Measurements from ENCODE around the gene ABHD16B.
"Not testable (repeated sequence)": the region's sequence is repeated elsewhere in the genome, so short reads cannot be mapped to it uniquely, and the experiment has no call there.

Gene ABHD16B

DNA sequence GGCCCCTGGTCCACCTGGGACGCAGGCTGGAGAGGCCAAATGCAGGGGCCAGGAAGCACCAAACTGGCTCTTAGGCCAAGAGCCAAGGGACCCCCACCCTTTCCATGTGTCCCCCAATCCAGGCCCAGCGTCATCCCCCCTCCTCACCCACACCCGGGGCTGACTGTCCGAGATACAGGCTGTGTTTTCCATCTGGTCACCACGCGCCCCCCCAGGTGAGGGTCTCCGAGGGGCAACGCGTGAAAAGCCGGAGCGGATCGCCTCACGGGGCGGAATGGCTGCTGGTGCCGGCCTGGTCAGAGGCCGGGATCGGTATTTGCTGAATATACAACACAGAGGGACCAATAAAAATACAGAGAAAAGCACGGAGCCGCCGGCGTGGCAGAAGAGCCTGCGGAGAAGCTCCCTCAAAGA, 5.2 kb upstream of the ABHD16B start:
- DNase-seq, result no peak

DNA sequence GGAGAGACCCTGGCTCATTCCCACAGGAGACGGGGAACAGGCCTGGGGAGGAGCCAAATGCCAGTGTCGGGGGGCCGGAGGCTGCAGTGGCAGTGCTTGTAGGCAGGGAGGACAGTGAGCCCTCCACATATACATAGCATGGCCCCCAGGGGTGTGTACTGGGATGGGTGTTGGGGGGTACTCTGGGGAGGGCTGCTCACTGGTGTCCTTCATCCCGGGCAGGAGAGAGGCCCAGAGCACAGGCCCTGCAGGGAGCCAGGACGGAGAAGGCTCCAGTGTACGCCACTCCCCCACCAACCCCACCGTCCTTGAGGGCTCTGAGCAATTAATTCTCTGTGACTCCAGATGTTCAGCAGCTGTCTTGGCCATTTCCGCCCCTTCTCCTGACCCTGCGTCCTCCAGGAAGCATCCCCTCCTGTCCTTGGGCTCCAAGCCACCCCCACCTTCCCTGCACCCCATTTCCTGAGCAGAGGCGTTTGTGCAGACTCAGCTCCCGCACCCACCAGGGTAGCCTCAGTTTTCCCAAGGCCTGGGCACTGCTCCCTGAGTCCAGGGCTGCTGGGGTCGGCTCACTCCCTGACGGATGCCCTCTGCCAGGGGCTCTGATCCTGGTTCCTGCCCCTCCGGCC, 3.4 kb upstream of the ABHD16B start:
- no peak for DNase-seq

DNA sequence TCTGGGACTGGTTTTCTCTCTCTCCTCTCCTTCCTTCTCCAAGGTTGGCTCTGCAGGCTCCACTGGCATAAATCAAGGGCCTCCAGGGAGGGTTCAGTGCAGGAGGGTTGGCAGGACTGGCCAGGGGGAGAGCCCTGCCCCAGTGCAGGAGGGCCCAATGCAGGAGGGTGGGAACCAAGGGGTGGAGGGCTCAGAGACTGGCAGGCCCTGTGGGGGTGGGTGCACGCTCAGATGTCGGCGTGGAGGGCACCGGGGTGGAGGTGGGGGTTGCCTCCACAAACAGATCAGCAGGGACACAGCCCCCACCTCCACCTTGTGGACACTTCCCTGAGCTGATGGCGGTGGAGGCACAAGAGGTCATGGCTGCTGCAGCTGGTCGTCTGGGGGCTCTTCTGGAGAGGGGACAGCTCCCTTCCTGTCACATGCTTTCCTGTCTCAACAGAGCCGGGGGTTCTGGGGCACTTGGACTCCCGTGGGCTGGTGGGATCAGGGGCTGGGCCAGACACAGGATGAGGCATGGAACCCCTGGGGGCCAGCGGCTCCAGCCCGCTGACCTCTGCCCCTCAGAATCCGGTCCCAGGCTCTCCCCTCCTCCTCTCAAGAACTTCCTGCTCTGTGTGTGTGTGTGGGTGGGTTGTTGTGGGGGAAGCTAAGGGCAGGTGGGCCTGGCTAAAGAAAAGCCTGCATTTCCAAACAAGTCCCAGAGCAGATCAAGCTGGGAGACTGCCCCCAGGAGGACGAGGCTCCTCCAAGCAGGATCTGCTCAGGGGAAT, 2.7 kb upstream of the ABHD16B start:
- no peak for DNase-seq

DNA sequence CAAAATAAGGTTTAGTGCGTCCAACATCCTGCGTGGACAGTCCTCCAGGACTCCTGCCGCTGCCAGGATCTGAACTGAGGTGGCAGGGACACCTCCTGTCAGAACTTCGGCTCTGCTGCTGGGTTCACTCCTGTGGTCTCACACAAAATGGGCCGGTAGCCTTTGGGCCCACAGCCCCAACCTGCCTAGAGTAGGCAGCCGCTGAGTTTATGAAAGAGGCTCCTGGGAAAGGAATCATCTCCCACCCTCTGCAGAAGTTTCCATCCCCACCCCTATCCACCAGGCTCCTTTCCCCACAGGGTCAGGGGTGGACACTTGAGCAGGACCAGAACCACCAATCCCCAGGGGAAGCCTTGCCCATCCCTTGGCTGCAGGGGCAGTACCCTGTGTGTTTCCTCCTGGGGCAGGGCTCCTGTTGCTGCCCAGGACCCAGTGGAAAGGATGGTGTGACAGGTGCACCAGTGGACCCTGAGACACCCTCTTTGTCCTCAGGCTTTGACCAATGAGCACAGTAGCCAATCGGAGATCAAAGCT, 2.1 kb upstream of the ABHD16B start:
- DNase-seq, result no peak

DNA sequence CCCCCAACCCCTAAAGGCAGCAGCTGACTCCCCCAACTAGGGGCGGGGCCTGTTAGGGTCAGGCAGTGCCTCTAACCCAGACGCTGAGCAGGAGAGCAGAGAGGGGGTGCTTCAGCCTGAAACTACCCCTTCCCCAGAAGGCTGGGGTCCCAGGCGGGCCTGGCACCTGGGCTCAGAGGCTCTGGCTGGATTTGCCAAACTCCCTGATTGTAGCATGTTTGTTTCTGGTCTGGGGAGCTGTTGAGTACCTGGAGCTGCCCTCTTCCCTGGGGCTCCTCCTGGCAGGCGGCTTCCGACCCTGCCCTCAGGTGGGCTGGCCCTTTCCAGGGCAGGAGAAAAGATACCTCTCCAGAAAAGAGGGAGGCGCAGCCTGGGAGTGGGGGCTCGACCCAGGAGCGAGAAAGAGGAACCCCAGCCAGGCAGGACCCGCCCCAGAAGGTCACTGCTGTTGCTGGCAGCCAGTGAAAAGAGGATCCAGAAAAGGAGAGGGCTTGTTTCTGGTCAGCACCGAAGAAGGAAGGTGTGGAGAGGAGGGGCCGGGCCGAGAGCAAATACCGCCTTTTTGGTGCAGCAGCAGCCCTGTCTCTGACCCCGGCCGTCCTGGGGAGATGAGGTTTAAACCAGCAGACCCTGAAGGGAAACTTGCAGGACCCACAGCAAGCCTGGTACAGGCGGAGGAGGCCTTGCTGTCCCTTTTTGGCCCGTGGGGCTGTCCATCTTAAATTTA, 810 bp upstream of the ABHD16B start:
- no peak for DNase-seq

DNA sequence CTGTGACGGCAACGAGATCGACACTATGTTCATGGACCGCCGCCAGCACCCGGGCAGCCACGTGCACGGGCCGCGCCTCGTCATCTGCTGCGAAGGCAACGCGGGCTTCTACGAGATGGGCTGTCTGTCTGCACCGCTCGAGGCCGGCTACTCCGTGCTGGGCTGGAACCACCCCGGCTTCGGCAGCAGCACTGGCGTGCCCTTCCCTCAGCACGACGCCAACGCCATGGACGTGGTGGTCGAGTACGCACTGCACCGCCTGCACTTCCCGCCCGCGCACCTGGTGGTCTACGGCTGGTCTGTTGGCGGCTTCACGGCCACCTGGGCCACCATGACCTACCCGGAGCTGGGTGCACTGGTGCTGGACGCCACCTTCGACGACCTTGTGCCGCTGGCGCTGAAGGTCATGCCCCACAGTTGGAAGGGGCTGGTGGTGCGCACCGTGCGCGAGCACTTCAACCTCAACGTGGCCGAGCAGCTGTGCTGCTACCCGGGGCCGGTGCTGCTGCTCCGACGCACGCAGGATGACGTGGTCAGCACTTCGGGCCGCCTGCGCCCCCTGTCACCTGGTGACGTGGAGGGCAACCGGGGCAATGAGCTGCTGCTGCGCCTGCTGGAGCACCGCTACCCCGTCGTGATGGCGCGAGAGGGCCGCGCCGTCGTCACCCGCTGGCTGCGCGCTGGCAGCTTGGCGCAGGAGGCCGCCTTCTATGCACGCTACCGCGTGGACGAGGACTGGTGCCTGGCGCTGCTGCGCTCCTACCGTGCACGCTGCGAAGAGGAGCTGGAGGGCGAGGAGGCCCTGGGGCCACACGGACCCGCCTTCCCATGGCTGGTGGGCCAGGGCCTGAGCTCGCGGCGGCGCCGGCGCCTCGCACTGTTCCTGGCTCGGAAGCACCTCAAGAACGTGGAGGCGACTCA, 943 bp downstream of the ABHD16B start:
- DNase-seq, result no peak

DNA sequence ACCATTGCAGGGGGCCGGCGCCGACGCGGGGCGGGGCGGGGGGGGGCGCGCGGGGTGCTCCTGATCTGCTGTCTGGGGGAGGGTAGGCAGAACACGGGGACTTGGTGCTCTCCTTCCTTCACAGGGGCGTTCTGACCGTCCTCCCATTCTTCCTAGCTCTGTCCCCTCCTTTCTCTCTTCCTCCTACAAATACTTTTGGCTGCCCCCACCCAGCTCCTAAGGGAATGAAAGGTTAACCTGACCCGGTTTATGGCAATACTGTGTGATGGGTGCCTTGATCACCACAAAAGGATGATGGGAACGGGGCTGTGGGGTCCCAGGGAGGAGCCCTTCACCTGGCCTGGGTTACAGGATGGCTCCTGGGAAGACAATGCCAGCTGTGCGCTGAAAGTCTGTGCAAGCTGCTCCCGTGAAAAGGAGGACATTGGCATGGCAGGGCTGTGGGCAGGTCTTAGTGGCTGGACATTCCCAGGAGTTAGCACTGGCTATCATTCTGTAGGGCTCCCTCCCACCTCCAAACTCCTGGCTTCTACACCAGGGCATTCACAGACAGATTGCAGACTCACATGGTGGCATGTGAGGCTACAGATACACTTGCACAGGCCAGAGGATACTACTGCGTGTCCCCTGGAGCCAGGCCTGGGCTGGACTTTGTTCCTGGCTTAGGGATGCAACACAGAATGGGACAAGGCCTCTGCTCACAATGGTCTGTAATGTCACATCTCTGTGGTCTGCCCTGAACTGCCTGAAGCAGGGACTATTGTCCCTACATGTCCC, 1.9 kb downstream of the ABHD16B start:
- DNase-seq, result no peak

DNA sequence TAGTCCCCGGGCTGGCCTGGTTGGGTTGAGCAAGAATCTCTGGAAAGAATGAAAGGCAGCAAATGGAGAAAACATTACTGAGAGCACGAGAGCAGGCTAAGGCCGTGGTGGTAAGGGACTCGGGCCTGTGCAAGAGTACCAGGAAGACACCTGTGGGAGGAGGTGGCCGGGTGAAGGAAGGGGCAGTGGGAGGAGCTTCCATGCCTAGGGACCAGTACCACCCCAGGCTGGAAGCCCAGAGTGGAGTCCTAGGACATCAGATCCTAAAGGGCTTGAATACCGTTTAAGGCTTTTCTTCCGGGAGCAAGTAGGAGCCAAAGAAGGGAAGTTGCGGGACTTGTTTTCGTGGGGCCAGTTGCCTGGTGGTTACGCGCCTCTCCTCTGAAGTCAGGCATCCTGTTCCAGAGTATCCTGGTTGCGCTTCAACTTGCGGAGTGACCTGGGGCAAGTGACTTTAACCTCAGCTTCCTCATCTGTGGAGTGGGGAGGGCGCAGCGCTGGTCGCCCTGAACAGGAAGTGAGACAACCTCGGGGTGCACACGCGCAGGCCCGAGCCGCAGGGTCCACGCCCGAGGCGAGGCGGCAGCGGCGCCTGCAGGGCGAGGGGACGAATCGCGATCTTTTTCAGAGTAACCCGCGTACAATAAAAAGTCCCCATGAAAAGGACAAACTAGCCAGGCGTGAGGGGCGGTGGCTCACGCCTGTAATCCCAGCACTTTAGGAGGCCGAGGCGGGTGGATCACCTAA, 2.7 kb downstream of the ABHD16B start:
- DNase-seq, result peak; percentile 79

DNA sequence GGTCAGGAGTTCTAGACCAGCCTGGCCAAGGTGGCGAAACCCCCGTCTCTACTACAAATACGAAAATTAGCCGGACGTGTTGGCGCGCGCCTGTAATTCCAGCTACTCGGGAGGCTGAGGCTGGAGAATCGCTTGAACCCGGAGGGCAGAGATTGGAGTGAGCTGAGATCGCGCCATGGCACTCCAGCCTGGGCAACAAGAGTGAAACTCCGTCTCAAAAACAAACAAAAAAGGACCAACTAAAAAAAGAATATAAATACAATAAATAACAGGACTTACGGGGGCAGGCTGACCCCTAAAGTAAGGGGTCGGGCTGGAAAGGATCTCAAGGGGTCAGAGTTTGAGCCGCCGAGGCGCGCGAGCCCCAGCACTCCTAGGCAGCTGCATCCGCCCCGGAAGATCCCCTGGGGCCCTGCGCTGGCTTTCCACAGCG, 3.3 kb downstream of the ABHD16B start:
- no peak for DNase-seq

DNA sequence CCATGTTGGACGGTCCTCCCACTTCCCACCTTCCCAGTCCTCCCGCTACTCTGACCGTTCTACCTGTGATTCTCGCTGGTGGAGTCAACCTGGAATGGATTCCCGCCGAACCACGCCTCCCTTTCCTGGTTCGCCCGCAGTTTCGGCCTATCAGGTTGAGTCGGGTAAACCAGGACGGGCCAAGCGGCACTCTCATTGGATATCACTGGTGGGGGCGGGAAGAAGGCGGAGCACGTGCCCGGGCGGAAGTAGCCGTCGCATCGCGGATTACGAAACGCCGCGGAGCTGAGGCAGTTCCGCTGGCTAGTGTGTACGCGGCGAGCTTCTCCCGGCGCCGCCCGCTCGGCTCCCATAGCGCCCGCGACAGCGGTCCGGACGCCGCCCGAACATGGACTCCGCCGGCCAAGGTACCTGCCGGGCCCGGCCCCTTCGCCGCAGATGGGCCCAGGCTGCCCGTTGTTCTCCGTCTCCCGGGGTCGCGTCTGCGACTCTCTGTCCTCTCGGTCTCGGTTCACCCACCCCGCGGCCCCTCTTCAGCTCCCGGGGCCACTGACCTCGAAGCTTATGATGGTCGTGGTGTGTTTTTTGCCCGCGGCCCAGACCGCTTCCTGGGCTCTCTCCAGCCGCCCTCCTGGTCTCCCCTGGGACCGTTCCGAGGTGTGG, 3.8 kb downstream of the ABHD16B start, which contains the start of gene TPD52L2:
TPD52L2 (plus strand) TSS at position 293 of the 663 bp plus-strand sequence; CDS start at position 389, 96 bp downstream.
- DNase-seq, result peak; percentile 99

DNA sequence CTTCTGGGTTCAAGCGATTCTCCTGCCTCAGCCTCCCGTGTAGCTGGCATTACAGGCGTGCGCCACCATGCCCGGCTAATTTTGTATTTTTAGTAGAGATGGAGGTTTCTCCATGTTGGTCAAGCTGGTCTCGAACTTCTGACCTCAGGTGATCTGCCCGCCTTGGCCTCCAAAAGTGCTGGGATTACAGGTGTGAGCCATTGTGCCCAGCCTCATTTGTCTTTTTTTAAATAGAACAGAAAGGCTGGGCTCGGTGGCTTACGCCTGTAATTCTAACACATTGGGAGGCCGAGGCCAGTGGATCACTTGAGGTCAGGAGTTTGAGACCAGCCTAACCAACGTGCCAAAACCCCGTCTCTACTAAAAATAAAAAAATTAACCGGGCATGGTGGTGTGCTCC, 5.7 kb downstream of the ABHD16B start:
- not testable (repeated sequence) for DNase-seq

DNA sequence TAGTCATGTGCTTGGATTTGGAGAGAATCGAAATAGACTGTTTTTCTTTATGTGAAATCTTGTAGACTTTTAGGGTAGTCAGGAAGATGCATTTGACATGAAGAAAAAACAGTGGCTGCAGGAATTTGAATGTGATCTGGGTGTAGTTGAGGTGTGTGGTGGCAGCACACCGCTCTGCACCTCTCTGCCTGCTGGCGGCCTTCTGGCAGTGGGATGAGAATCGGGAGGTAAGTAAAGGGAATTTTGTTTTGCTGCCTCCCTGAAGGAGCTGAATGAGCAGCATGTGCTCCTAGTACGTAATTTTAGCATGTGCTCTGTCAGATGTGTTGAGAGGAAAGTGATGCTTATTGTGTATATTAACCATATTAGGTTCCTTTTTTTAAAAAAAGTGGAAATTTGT, 7.0 kb downstream of the ABHD16B start:
- DNase-seq, result no peak

DNA sequence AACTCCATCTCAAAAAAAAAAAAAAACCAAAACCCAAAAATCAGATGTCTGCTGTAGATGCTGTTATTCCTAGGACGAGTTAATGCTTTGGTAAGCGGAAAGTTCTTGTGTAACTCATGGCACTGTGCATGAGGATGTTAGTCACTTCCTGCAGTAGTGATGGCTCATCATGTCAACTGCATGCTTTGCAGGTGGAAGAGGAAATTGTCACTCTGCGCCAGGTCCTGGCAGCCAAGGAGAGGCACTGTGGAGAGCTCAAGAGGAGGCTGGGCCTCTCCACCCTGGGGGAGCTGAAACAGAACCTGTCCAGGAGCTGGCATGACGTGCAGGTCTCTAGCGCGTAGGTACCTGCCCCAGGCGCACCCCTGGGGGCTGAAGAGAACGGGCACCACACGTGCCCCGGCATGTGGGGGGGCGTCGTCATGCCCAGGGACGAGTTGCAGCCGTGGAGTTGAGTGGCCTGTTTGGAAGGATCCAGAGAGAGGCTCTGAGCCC, 12.2 kb downstream of the ABHD16B start:
- DNase-seq, result peak; percentile 64

DNA sequence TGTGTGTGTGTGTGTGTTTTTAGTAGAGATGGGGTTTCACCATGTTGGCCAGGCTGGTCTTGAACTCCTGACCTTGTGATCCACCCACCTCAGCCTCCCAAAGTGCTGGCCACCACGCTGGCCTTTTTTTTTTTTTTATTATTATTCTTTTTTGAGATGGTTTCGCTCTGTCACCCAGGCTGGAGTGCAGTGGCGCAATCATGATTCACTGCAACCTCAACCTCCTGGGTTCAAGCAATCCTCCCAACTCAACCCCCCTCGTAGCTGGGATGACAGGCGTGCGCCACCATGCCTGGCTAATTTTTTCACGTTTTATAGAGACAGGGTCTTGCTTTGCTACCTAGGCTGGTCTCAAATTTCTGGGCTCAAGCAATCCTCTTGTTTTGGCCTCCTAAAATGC, 12.9 kb downstream of the ABHD16B start:
- DNase-seq, result not testable (repeated sequence)

DNA sequence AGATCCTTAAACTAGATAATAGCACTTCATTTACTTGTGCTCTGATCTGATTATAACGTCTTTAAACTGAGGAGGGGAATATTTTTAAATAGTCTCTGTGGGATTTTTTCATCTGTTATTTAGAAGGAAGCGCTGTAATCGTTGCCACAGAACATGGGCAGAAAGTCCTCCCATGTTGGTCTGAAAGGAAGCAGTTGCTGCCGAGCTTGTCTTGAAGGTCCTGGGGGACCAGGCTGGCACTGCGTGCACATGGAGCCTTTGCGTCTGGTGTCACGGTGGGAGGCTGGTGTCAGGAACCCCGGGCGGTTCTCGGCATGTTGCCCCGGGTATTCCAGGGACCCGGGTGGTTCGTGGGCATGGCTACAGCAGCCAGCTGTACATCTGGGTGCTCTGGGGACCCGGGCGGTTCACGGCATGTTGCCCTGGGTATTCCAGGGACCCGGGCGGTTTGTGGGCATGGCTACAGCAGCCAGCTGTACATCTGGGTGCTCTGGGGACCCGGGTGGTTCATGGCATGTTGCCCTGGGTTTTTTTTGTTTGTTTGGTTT, 15.3 kb downstream of the ABHD16B start:
- no peak for DNase-seq

DNA sequence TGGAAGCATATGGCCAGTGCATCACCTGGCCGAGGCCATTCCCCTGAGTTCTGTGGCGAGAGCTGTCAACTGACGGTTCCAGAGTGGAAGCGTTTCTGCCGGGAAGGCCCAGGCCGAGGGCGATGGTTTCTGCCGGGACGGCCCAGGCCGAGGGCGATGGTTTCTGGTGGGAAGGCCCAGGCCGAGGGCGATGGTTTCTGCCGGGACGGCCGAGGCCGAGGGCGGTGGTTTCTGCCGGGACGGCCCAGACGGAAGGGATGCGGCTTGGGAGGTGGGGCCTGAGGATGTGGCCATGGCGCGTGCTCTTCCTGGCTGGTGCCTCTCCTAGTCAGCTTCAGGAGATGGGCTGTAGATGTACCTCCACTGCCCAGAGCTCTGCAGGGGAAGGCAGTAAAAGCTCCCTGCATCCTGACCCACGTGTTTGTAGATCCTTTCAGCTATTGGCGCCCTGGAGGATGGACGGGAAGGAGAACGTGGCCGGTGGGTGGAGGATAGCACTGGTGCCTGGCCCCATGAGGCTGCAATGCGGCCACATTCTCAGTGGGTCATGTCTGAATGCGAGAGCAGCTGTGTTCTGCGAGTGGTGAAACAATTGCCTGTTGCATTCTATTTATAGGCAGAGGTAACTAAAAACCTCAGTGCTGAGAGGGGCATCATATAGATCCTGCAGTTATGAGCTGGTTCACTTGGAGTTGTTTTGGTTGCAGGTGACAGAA, 16.6 kb downstream of the ABHD16B start:
- no peak for DNase-seq

DNA sequence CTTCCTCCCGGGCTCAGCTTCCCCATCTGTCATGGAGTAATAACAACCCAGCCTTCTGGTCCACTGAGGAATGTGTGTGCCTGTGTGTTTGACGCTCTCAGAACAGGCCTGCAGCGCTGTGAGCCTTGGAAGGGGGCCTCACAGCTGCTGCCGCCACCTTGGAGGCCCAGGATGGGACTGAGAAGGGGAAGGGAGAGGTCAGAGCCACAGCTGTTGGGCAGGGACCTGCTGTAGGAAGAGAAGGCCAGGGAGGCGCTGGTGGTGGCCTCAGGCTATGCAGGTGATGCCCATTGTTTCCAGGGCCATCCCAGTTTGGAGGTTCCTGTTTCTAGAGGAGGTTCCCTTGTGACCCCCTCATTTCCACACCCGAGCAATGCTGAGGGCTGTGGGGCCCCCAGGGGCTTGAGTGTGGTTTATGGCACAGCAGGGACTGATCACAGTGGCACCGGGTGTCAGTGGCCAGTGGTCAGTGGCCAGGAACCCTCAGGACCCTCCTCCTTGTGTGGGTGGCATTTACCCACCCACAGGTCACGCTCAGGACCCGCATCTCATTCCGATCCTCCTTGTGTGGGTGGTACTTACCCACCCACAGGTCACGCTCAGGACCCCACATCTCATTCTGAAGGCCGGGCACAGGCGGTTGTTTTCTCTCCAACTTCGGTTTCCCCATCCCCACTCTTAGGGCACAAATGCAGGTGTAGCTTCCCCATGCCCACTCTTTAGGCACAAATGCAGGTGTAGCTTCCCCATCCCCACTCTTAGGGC, 17.8 kb downstream of the ABHD16B start:
- DNase-seq, result no peak

DNA sequence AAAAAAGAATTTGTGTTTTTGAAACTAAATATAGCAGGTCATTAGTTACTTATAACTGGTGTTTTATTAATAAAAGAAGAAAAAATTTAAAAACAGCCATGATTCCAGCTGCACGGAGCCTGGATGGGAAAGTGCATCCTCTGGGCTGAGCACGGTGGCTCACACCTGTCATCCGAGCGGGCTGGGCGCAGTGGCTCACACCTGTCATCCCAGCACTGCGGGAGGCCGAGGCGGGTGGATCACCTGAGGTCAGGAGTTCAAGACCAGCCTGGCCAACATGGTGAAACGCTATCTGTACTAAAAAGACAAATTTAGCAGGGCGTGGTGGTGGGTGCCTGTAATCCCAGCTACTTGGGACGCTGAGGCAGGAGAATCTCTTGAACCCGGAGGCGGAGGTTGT, 19.6 kb downstream of the ABHD16B start:
- DNase-seq, result not testable (repeated sequence)
